Motor neuron (in vitro differentiated cells): Measurements from ENCODE around the gene GLRX5. TPM values are rescaled to one million over a fixed set of nuclear protein-coding genes. Genes with fewer than 3 reads are reported as not detected.
"Not testable (repeated sequence)": the region's sequence is repeated elsewhere in the genome, so short reads cannot be mapped to it uniquely, and the experiment has no call there.

Source experiments
- ATAC-seq, 8 experiments: fragments of 200-7000 bp; cut with Tn5 transposase; replicated peaks in 6 of 8; 2 replicates each; pipeline ENCODE4 v1.8.0; 2021; ENCODE audit warnings: mild to moderate bottlenecking in 8 of 8, moderate library complexity in 8 of 8
- H3K27ac ChIP-seq, 2 donors: fragments of 250-450 bp; sonication (Bioruptor Pico); 2 replicates each; pipeline ENCODE4 v1.9.0; 2021; ENCODE audit warnings: antibody characterized with exemption in 2 of 2, mild to moderate bottlenecking in 2 of 2, moderate library complexity in 1 of 2
- H3K4me1 ChIP-seq, 2 donors: fragments of 250-450 bp; sonication (Bioruptor Pico); replicated peaks in 1 of 2; 2 replicates each; pipeline ENCODE4 v1.6.1; 2021; ENCODE audit warnings: antibody characterized with exemption in 2 of 2, mild to moderate bottlenecking in 2 of 2, moderate library complexity in 1 of 2
- H3K4me3 ChIP-seq, 5 donors: fragments of 250-450 bp; sonication (Bioruptor Pico); 2 replicates each; pipeline ENCODE4 v1.9.0; 2021; ENCODE audit warnings: antibody characterized with exemption in 5 of 5, mild to moderate bottlenecking in 5 of 5, moderate library complexity in 4 of 5
- WGBS, 10 experiments: fragments of 450-650 bp; shearing (Covaris generic); methylation state at CpG; one replicate each; pipeline ENCODE4 v1.0.0; 2022; 5-methylcytosine and 5-hydroxymethylcytosine counted together
- in situ Hi-C, 9 experiments: fragments of 400-800 bp; cut with MboI; loops; one replicate each; pipeline ENCODE4 v1.15.0; 2021; ENCODE audit warnings: low sequenced_read_pairs in 9 of 9, low pct_unique_long_range_greater_than_20kb in 2 of 9; ENCODE audit not compliant: unreplicated experiment in 9 of 9
- total RNA-seq, 8 experiments: library from RNA; unstranded; fragments of 300-600 nt; gene quantifications; 2 replicates each; pipeline versions ENCODE4 v1.2.3 to v1.2.4, GENCODE V29; 2022

The GLRX5 gene
- total RNA-seq, 8 experiments from 2014 or later = 26.4 to 62.7 (median 41.4) TPM

DNA sequence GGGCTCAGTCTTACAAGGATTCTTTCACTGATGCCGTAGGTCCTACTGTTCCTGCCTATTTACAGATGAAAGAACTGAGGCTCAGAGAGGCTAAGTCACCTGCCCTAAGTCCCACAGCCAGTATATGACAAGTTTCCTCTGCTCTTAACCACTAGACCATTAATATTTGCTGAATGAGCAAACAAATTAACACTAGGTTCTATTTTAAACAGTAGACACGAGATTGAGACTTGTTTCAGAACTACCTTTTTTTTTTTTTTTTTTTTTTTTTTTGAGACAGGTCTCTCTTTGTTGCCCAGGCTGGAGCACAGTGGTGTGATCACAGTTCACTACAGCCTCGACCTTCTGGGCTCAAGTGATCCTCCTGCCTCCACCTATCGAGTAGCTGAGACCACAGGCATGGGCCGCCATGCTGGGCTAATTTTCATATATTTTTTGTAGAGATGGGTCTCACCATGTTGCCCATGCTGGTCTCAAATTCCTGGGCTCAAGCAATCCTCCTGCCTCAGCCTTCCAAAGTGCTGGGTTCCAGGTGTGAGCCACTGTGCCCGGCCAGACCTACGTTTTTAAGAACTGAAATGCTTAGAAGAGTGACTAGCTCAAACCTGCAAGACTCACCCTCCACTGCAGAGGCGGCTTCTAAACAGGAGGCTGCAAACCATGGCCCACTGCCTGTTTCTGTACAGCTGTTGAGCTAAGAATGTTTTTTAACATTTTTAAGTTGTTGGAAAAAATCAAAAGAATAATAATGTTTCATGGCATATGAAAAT, 31.3 kb upstream of the GLRX5 start:
- 38 to 100% (median 81%) methylated on average over 1 to 8 of the region's 8 CpGs for WGBS, 10 experiments

GRCh38 chr14:95504135-95505029, 30.5 kb upstream of the GLRX5 start:
- no peak overlapping the region for H3K27ac ChIP-seq
- no peak overlapping the region for H3K4me3 ChIP-seq
- in situ Hi-C loops = no loop called here
- 0 to 100% (median 79%) methylated on average over 1 to 4 of the region's 6 CpGs for WGBS, 10 experiments
- ATAC-seq = no peak
- H3K4me1 ChIP-seq = no peaks in the 10 kb centered on the region

More for the DNA sequence above, 31.3 kb upstream of the GLRX5 start:
- H3K4me3 ChIP-seq = no peak overlapping the region
- no peak overlapping the region for H3K27ac ChIP-seq
- ATAC-seq = no peak
- no peaks in the 10 kb centered on the region for H3K4me1 ChIP-seq
- in situ Hi-C loops = no loop called here

GRCh38 chr14:95505030-95505589, 29.7 kb upstream of the GLRX5 start:
- no peak overlapping the region for H3K27ac ChIP-seq
- ATAC-seq = no peak
- WGBS, 10 experiments = 77 to 100% (median 94%) methylated on average over 2 to 13 of the region's 17 CpGs
- no peaks in the 10 kb centered on the region for H3K4me1 ChIP-seq
- in situ Hi-C loops = no loop called here
- H3K4me3 ChIP-seq = no peak overlapping the region

DNA sequence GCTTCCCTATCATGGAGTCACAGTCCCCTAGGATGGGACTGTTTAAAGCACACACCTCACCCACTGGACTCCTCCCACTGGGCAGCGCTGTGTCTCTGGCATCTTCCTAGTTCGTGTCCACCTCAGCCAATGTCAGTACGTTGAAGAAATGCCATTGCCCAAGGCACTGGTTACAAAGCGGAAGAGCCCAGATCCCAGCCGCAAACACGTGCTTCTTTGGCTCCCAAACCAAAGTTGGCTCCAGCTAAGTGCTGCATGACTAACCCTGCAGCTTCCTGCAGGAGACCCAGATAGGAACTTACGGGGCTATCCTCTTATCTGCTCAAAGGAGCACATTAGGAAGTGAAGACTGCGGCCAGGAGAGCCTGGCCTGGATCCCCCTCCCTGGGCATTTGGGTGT, 27.7 kb upstream of the GLRX5 start:
- WGBS, 10 experiments = 0 to 93% (median 60%) methylated on average over 1 to 5 of the region's 8 CpGs; no CpG with 5 or more reads in 3 of the 10 experiments
- Histone ChIP-seq H3K27ac (no peak overlapping the region), H3K4me3 (no peak overlapping the region), H3K4me1 (no peaks in the 10 kb centered on the region)
- in situ Hi-C loops = no loop called here
- ATAC-seq = peak in 3 of 8 experiments; percentile 41 to 92 (median 76)

GRCh38 chr14:95507701-95508103, 27.1 kb upstream of the GLRX5 start:
- Histone ChIP-seq H3K27ac (no peak overlapping the region), H3K4me1 (no peaks in the 10 kb centered on the region), H3K4me3 (no peak overlapping the region)
- WGBS, 10 experiments = 73 to 100% (median 80%) methylated on average over 1 to 2 of the region's 3 CpGs; no CpG with 5 or more reads in 6 of the 10 experiments
- in situ Hi-C loops = no loop called here
- ATAC-seq = peak in 4 of 8 experiments; percentile 9 to 60 (median 28)

DNA sequence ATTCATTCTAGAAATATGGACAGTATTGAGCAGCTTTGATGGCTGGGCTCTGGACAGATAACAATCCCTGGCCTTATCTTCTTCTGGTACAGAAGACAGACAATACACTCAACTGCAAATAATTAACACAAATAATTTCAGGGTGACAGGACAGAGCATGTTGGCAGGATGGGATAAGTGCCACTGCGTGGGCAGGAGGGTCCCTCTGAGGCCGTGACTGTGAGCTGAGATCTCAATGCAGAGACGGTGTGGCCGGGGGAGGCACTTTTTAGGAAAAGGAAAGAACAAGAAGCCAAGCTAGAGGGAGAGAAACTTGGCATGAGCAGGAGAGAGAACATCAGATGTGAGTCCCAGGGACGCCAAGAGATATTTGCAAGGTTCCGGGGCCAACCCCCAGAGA, 26.5 kb upstream of the GLRX5 start:
- in situ Hi-C loops = no loop called here
- H3K27ac ChIP-seq = no peak overlapping the region
- no peaks in the 10 kb centered on the region for H3K4me1 ChIP-seq
- no peak overlapping the region for H3K4me3 ChIP-seq
- WGBS, 10 experiments = 31 to 100% (median 77%) methylated on average over 1 to 4 of the region's 6 CpGs; no CpG with 5 or more reads in 2 of the 10 experiments
- no peak for ATAC-seq

DNA sequence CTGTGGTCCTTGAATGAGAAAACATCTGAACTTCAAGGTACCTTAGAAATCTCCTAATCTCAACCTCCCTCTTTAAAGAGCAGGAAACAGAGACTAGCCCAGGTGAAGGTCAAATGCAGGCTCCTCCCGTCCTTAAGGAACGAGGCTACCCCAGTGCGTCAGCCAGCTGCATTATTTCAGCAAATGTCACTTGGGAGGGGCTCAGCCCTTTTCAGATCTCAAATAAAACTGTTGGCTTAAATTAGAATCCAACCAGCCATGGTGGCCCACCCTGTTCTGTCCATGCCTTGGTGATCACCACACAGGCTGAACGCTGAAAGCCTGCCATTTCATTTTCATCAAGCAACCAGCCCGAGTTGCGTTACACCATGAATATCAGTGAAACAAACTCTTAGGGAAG, 25.4 kb upstream of the GLRX5 start:
- peaks cover 1 to 2% of the 10 kb centered on the region in 2 donors for H3K4me1 ChIP-seq
- 50 to 100% (median 84%) methylated on average over 1 to 6 of the region's 6 CpGs; no CpG with 5 or more reads in 4 of the 10 experiments for whole genome bisulfite sequencing, 10 experiments
- no peak for ATAC-seq
- no peak overlapping the region for H3K4me3 ChIP-seq
- no peak overlapping the region for H3K27ac ChIP-seq
- in situ Hi-C loops = no loop called here

DNA sequence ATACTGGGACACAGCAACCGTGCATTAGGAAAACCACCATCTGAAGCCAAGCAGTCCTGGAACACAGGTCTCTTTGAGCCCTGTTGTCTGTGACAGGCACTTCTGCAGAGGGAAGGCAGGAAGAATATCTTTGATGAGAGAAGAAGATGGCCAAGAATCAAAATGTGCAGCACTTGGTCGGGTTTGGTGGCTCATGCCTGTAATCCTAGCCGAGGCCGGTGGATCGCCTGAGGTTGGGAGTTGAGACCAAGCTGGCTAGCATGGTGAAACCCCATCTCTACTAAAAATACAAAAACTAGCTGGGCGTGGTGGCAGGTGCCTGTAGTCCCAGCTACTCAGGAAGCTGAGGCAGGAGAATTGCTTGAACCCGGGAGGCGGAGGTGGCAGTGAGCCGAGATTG, 24.5 kb upstream of the GLRX5 start:
- H3K27ac ChIP-seq, in situ Hi-C loops, ATAC-seq, H3K4me3 ChIP-seq: not testable (repeated sequence)
- WGBS, 10 experiments = 67 to 100% (median 86%) methylated on average over 1 to 4 of the region's 9 CpGs; no CpG with 5 or more reads in 4 of the 10 experiments
- H3K4me1 ChIP-seq = peaks cover 10 to 11% of the 10 kb centered on the region in 2 donors

DNA sequence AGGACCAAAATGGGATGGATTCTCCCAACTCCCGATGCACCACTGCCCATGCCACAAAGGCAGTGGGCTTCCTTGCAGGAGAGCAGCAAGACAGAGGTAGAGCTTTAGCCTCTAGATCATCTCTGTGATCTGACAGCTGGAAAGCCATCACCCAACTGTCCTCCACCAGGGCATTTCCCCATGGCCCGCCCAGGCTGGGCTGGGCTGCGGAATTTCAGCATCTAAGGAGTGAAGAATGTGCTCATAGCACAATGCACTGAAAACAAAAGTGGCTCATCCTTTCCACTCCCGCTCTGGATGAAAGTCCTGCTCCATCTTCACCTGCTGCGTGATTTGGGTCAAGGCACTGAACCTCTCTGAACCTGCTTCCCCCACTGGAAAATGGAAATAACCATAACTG, 24.0 kb upstream of the GLRX5 start:
- Histone ChIP-seq H3K4me1 (peaks cover 14 to 15% of the 10 kb centered on the region in 2 donors), H3K27ac (no peak overlapping the region), H3K4me3 (no peak overlapping the region)
- 40 to 100% (median 100%) methylated on average over 1 of the region's 5 CpGs; no CpG with 5 or more reads in 5 of the 10 experiments for WGBS, 10 experiments
- ATAC-seq = peak in 2 of 8 experiments; percentile 11 to 25
- in situ Hi-C loops = no loop called here

DNA sequence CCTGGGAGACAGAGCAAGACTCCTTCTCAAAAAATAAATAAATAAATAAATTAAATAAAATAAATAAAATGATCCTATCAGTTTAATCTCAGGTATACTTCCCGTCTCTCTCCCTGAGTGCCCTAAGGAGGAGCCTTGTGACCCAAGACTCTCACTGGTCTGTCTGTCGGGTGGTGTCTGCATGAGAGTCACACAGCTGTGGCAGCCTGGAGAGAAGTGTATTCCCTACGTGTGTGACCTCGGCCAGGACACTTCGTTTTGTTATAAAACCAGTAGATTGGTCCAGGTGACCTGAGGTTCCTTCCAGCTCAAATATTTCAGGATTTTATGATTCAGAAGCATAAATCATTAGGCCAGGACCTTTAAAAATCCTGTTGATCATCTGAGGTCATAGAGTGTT, 23.2 kb upstream of the GLRX5 start:
- ATAC-seq = no peak
- Histone ChIP-seq H3K4me1 (peaks cover 16 to 17% of the 10 kb centered on the region in 2 donors), H3K4me3 (no peak overlapping the region), H3K27ac (no peak overlapping the region)
- 40 to 89% (median 68%) methylated on average over 1 to 5 of the region's 5 CpGs; no CpG with 5 or more reads in 3 of the 10 experiments for WGBS, 10 experiments
- in situ Hi-C loops = no loop called here

DNA sequence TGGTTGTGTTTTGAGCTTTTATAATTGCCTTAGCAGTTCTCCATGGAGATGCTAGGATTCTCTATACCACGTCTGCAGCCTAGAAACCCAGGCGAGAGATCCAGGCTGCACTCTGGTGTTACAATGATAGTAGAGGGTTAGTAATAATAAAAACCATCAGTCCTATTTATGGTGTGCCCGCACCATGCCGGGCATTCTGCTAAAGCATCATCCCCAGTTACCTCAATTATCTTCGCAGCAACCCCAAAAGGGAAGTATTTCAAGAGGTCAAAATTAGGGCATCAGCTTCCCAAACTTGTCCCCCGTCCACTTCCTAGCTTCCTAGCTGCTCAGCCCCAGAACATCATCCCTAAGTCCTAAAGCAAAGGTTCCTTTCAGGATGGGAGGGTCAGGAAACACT, 21.6 kb upstream of the GLRX5 start:
- ATAC-seq = no peak

DNA sequence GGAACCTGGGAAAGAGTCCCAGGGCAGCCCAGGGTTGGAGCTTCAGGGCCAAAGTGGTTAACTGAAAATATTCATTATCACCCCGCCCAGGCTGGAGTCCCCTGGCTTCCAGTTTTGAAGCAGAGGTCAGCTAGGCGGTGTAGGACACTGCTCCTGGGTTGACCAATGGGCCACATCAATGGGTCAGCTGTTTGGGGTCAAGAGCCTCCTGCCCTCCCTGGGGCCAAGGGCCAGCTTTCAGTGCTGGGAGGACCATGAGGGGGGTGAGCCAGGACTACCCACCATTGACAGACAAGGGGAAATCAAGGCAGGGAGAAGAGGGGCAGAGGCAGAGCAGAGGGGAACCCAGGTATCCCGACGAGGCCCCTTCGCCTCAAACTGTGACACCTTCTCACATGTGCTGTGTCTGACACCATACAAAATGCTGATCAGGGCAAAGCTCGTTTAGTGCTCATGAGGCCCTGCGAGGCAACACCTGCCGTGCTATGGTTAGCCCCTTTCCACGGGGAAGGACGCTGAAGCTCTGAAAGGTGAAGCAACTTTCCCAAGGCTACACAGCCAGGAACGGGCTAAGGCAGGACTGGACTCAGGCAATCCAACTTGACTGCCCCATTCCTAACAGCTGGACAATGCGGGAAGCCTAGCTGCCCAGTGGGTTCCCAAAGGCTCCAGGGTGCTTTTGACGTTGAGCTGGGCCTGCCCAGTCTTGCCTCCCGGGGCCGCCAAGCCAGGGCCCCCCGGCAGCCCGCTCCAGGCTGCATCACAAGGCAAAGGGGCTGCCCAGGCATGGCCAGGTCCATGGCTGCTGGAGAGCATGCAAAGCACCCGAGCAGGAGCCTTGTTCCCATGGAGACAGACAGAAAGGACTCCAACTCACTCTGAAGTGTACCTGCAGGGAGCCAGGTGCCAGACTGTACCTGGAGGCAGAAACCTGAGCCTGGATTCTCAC, 20.4 kb upstream of the GLRX5 start:
- WGBS, 10 experiments = 57 to 100% (median 75%) methylated on average over 1 to 8 of the region's 18 CpGs; no CpG with 5 or more reads in 3 of the 10 experiments
- Histone ChIP-seq H3K4me1 (peaks cover 16 to 24% of the 10 kb centered on the region in 2 donors), H3K4me3 (no peak overlapping the region), H3K27ac (no peak overlapping the region)
- peak in 5 of 8 experiments; percentile 2 to 50 (median 24) for ATAC-seq
- in situ Hi-C loops = no loop called here

More for the DNA sequence above, 21.6 kb upstream of the GLRX5 start:
- in situ Hi-C loops = no loop called here
- H3K27ac ChIP-seq = no peak overlapping the region
- peaks cover 16 to 24% of the 10 kb centered on the region in 2 donors for H3K4me1 ChIP-seq
- 53 to 100% (median 82%) methylated on average over 1 to 5 of the region's 6 CpGs; no CpG with 5 or more reads in 3 of the 10 experiments for WGBS, 10 experiments
- no peak overlapping the region for H3K4me3 ChIP-seq
